Mesenchymal stem cell (in vitro differentiated cells and primary cell): ENCODE measurements around the gene NKX2-4.
A peak's percentile ranks its signal among the peaks of the same experiment; 100 is the strongest.
"Not testable (repeated sequence)": the region's sequence is repeated elsewhere in the genome, so short reads cannot be mapped to it uniquely, and the experiment has no call there.

Experiments
- DNase-seq: peaks from one replicate; pipeline ENCODE4 v3.0.0-alpha.2; 2013
- H2AFZ ChIP-seq: one replicate; pipeline ENCODE4 v1.6.1; 2013; ENCODE audit warnings: low read depth, mild to moderate bottlenecking, control low read depth, inconsistent platforms, low read length, moderate library complexity
- H2AK5ac ChIP-seq: 2 replicates; pipeline ENCODE4 v1.6.1; 2013; ENCODE audit warnings: low read length, moderate library complexity, mild to moderate bottlenecking, inconsistent platforms; ENCODE audit not compliant: severe bottlenecking
- H2BK120ac ChIP-seq: one replicate; pipeline ENCODE4 v1.6.1; 2013; ENCODE audit warnings: low read depth, mild to moderate bottlenecking, inconsistent platforms, low read length, moderate library complexity
- H2BK12ac ChIP-seq, 2 experiments: one replicate each; pipeline ENCODE4 v1.6.1; 2013; ENCODE audit warnings: inconsistent platforms in 2 of 2, low read length in 2 of 2, mild to moderate bottlenecking in 2 of 2, moderate library complexity in 2 of 2, control low read depth in 1 of 2
- H2BK15ac ChIP-seq: one replicate; pipeline ENCODE4 v1.6.1; 2013; ENCODE audit warnings: mild to moderate bottlenecking, low read depth, inconsistent platforms; ENCODE audit not compliant: poor library complexity, severe bottlenecking
- H2BK5ac ChIP-seq: 2 replicates; pipeline ENCODE4 v1.6.1; 2013; ENCODE audit warnings: low read depth, mild to moderate bottlenecking, low read length, control low read depth, inconsistent platforms; ENCODE audit not compliant: poor library complexity, severe bottlenecking
- H3K14ac ChIP-seq, 2 experiments: one replicate each; pipeline ENCODE4 v1.6.1; 2013; ENCODE audit warnings: inconsistent platforms in 2 of 2, low read length in 2 of 2, control low read depth in 1 of 2, mild to moderate bottlenecking in 1 of 2, moderate library complexity in 1 of 2
- H3K18ac ChIP-seq, 2 experiments: one replicate each; pipeline ENCODE4 v1.6.1; 2013; ENCODE audit warnings: inconsistent platforms in 2 of 2, low read length in 2 of 2, control low read depth in 1 of 2, low read depth in 1 of 2, mild to moderate bottlenecking in 1 of 2
- H3K23ac ChIP-seq, 2 experiments: one replicate each; pipeline ENCODE4 v1.6.1; 2013; ENCODE audit warnings: inconsistent platforms in 2 of 2, low read length in 2 of 2, mild to moderate bottlenecking in 2 of 2, moderate library complexity in 2 of 2, control low read depth in 1 of 2
- H3K27ac ChIP-seq: 2 replicates; pipeline ENCODE4 v1.5.1; 2013; ENCODE audit warnings: mild to moderate bottlenecking, moderate library complexity, low read length, control low read depth, inconsistent platforms; ENCODE audit not compliant: poor library complexity, severe bottlenecking
- H3K27me3 ChIP-seq, 2 experiments: 2 replicates each; pipeline versions ENCODE4 v1.6.1 to v1.7.0; 2013; ENCODE audit warnings: low read length in 2 of 2, mild to moderate bottlenecking in 2 of 2, moderate library complexity in 2 of 2, control low read depth in 1 of 2, inconsistent platforms in 1 of 2; ENCODE audit not compliant: control insufficient read depth in 1 of 2, insufficient read depth in 1 of 2
- H3K36me3 ChIP-seq, 2 experiments: 2 replicates each; pipeline versions ENCODE4 v1.6.1 to v1.7.0; 2013; ENCODE audit warnings: low read length in 2 of 2, control low read depth in 1 of 2, inconsistent platforms in 1 of 2, low read depth in 1 of 2, mild to moderate bottlenecking in 1 of 2; ENCODE audit not compliant: insufficient read depth in 2 of 2, control insufficient read depth in 1 of 2
- H3K4ac ChIP-seq, 2 experiments: one replicate each; pipeline ENCODE4 v1.6.1; 2013; ENCODE audit warnings: inconsistent platforms in 2 of 2, low read length in 2 of 2, mild to moderate bottlenecking in 2 of 2, moderate library complexity in 2 of 2, control low read depth in 1 of 2, low read depth in 1 of 2
- H3K4me1 ChIP-seq: 2 replicates; pipeline ENCODE4 v1.6.1; 2013; ENCODE audit warnings: low read depth, low read length, control low read depth; ENCODE audit not compliant: control insufficient read depth, insufficient read depth
- H3K4me2 ChIP-seq: 2 replicates; pipeline ENCODE4 v1.6.1; 2013; ENCODE audit warnings: low read length, mild to moderate bottlenecking, inconsistent platforms; ENCODE audit not compliant: poor library complexity, severe bottlenecking
- H3K4me3 ChIP-seq, 2 experiments: 2 replicates each; pipeline versions ENCODE4 v1.5.1 to v1.7.0; 2013; ENCODE audit warnings: low read length in 2 of 2, mild to moderate bottlenecking in 2 of 2, control low read depth in 1 of 2, low read depth in 1 of 2; ENCODE audit not compliant: insufficient read depth in 1 of 2
- H3K79me1 ChIP-seq: replicated peaks from 2 replicates; pipeline ENCODE4 v1.6.1; 2013; ENCODE audit warnings: mild to moderate bottlenecking, control low read depth, low read length, inconsistent platforms; ENCODE audit not compliant: poor library complexity, severe bottlenecking
- H3K9ac ChIP-seq: 2 replicates; pipeline ENCODE4 v1.7.0; 2013; ENCODE audit warnings: mild to moderate bottlenecking, low read length, moderate library complexity
- H3K9me3 ChIP-seq: 2 replicates; pipeline ENCODE4 v1.7.0; 2013; ENCODE audit warnings: mild to moderate bottlenecking, low read length; ENCODE audit not compliant: control insufficient read depth
- H4K8ac ChIP-seq: one replicate; pipeline ENCODE4 v1.6.1; 2013; ENCODE audit warnings: inconsistent platforms, mild to moderate bottlenecking, low read length, moderate library complexity
- H4K91ac ChIP-seq: one replicate; pipeline ENCODE4 v1.6.1; 2013; ENCODE audit warnings: mild to moderate bottlenecking, low read length, inconsistent platforms
- WGBS: methylation state at CpG from one replicate; pipeline ENCODE4 v1.1.7; 2013; ENCODE audit warnings: mixed read lengths; 5-methylcytosine and 5-hydroxymethylcytosine counted together

The NKX2-4 gene

DNA sequence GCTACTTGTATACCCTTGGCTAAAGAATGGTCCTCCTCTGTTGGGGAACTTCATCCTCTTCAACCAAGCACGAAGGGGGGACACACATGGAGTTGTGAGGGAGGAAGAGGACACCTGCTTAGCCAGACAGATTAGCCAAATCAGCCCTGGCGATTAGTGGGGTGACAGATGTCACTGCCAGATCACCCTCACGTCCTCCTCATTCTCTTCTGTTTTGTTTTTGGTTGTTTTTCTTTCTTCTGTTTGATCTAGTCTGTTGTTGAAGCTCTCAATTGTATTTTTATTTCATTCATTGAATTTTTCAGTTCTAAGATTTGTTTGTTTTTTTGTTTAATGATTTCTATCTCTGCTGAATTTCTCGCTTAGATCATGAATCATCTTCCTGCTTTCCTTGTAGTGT lies 27.5 kb upstream of the NKX2-4 start:
- H2BK5ac ChIP-seq, result no peak overlapping the region
- no peak overlapping the region for H3K14ac ChIP-seq
- no peak overlapping the region for H2BK120ac ChIP-seq
- H3K23ac ChIP-seq, result no peak overlapping the region
- no peaks in the 10 kb centered on the region for H3K79me1 ChIP-seq
- no peak overlapping the region for H2AFZ ChIP-seq
- H4K91ac ChIP-seq, result no peak overlapping the region
- no peak overlapping the region for H3K9ac ChIP-seq
- H3K4ac ChIP-seq, result no peak overlapping the region
- H3K36me3 ChIP-seq, result no peaks in the 10 kb centered on the region
- DNase-seq, result no peak
- H3K27ac ChIP-seq, result no peak overlapping the region
- 0% methylated on average over 1 of the region's 4 CpGs for WGBS
- H2BK15ac ChIP-seq, result no peak overlapping the region
- no peak overlapping the region for H3K4me2 ChIP-seq
- H3K18ac ChIP-seq, result no peak overlapping the region
- peaks cover 0 to 6% of the 10 kb centered on the region in 2 experiments for H3K27me3 ChIP-seq
- H3K9me3 ChIP-seq, result peaks cover 32% of the 10 kb centered on the region
- H2AK5ac ChIP-seq, result no peak overlapping the region
- peaks cover 2% of the 10 kb centered on the region for H3K4me1 ChIP-seq
- no peak overlapping the region for H2BK12ac ChIP-seq
- no peak overlapping the region for H4K8ac ChIP-seq
- H3K4me3 ChIP-seq, result peak overlapping the region in 1 of 2 experiments; percentile 18

DNA sequence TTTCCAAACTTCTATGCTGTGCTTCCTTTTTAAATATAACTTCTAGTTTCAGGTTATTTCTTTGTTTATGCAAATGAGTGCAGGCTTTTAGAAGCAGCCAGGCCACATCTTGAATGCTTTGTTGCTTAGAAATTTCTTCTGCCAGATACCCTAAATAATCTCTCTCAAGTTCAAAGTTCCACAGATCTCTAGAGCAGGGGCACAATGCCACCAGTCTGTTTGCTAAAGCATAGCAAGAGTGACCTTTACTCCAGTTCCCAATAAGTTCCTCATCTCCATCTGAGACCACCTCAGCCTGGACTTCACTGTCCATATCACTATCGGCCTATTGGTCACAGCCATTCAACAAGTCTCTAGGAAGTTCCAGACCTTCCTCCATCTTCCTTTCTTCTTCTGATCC lies 26.4 kb upstream of the NKX2-4 start:
- H2BK120ac ChIP-seq, H3K4me3 ChIP-seq, H3K4me1 ChIP-seq, H3K14ac ChIP-seq, H3K18ac ChIP-seq, H4K91ac ChIP-seq, H3K36me3 ChIP-seq, H3K4me2 ChIP-seq, H3K4ac ChIP-seq, H3K79me1 ChIP-seq, H3K27me3 ChIP-seq, H2AFZ ChIP-seq, DNase-seq, H2BK12ac ChIP-seq, H3K9ac ChIP-seq, H2BK5ac ChIP-seq, H4K8ac ChIP-seq, H2AK5ac ChIP-seq, H3K27ac ChIP-seq, H3K23ac ChIP-seq, H2BK15ac ChIP-seq: not testable (repeated sequence)
- WGBS, result 94% methylated on average over 1 of the region's 1 CpG
- peaks cover 32% of the 10 kb centered on the region for H3K9me3 ChIP-seq

DNA sequence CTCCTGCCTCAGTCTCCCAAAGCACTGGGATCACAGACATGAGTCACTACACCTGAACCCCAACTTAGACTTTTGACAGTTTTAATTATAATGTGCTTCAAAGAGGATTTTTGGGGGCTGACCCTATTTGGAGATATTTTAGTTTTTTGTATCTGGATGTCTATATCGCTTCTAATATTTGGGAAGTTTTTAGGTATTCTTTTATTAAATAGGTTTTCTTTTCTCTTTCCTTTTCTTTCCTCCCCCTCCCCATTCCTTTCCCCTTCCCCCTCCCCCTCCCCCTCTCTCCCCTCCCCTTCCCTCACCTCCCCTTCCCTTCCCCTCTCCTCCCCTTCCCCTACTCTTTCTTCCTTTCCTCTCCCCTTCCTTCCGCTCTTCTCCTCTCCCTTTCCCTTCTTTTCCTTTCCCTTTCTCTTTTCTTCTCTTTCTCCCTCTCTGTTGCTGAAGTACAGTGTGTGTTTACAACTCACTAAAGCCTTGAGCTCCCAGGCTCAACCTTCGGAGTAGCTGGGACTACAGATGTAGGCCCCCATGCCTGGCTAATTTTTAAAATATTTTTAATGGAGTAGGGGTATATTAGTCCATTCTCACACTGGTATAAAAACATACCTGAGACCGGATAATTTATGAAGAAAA lies 24.4 kb upstream of the NKX2-4 start:
- no peaks in the 10 kb centered on the region for H3K79me1 ChIP-seq
- no peak overlapping the region for H2AK5ac ChIP-seq
- no peak for DNase-seq
- no peak overlapping the region for H3K4me2 ChIP-seq
- H4K91ac ChIP-seq, result no peak overlapping the region
- H3K14ac ChIP-seq, result no peak overlapping the region
- H3K27ac ChIP-seq, result no peak overlapping the region
- 79% methylated on average over 3 of the region's 4 CpGs for whole genome bisulfite sequencing
- H3K4me1 ChIP-seq, result no peaks in the 10 kb centered on the region
- H3K27me3 ChIP-seq, result no peaks in the 10 kb centered on the region
- H3K18ac ChIP-seq, result no peak overlapping the region
- H4K8ac ChIP-seq, result no peak overlapping the region
- no peak overlapping the region for H3K4ac ChIP-seq
- H3K23ac ChIP-seq, result no peak overlapping the region
- no peak overlapping the region for H3K9ac ChIP-seq
- H2AFZ ChIP-seq, result no peak overlapping the region
- H2BK15ac ChIP-seq, result no peak overlapping the region
- H2BK120ac ChIP-seq, result no peak overlapping the region
- H3K4me3 ChIP-seq, result no peak overlapping the region
- H2BK12ac ChIP-seq, result no peak overlapping the region
- H2BK5ac ChIP-seq, result no peak overlapping the region
- H3K9me3 ChIP-seq, result peaks cover 32% of the 10 kb centered on the region
- no peaks in the 10 kb centered on the region for H3K36me3 ChIP-seq

DNA sequence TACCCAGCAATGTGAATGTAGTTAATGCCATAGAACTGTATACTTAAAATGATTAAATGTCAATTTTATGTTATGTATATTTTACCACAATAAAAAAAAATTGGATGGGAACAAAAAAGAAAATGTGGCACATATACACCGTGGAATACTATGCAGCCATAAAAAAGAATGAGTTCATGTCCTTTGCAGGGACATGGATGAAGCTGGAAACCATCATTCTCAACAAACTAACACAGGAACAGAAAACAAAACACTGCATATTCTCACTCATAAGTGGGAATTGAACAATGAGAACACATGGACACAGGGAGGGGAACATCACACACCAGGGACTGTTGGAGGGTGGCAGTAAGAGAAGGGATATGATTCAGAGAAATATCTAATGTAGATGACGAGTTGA lies 21.8 kb upstream of the NKX2-4 start:
- not testable (repeated sequence) for H4K8ac ChIP-seq, H3K9me3 ChIP-seq, DNase-seq, H3K23ac ChIP-seq, H3K4me2 ChIP-seq, H3K36me3 ChIP-seq, H3K18ac ChIP-seq, H2AFZ ChIP-seq, H2BK12ac ChIP-seq, H3K14ac ChIP-seq, H3K9ac ChIP-seq, H2BK15ac ChIP-seq, H3K27ac ChIP-seq, H3K4me3 ChIP-seq, H3K27me3 ChIP-seq, H2BK120ac ChIP-seq, H4K91ac ChIP-seq, H2BK5ac ChIP-seq, H2AK5ac ChIP-seq, H3K4me1 ChIP-seq, H3K79me1 ChIP-seq, H3K4ac ChIP-seq
- WGBS, result no CpG with 5 or more reads among the region's 2 CpGs
